NCI-H82 treated with DMSO at 0.1 percent for 48 hours (cell line): ENCODE data around the gene PITPNC1.

Experiments
- DNase-seq: peaks from one replicate; lab custom pipeline; 2025; ENCODE audit not compliant: unreplicated experiment; lab: John Stamatoyannopoulos, UW

Gene PITPNC1

DNA sequence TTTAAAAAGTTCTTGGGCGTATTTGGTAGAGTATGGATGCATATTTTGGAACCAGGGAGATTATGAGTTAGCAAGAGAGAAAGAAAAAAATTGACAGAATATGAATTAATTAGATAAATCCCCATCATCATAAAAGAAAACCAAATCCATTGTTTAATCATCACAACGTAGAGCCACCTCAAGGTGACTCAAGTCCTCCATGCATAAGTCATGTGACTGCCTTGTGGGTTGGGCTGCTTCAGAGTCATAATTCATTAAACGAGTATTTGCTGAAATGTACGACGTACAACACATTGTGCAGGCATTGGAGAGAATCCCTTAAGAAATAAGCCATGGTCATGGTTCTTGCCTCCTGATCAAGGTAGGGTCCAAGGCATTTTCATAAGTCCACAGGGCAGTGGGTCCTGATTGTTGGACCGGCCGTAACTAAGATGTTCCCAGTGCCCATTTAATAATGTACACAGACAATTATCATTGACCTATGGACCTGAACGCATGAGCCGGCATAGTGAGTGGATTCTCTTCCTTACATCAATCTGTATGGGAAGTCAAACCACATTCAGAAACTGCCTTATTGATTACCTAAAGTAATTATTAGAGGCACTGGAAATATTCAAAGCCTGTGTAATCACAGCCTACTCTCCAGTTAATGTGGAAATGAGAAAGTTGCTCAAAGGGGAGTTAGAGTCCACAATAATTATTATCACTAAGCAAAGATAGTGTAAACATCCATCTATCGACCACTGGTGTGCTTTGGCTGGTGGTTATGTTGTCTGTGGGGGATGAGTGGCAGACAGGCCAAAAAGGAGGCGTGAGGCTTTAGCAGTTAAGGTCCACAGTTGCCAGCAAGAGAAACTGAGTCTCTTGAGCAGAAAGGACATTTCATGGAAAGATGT, 165.4 kb downstream of the PITPNC1 start:
- DNase-seq, result no peak

- no peak for DNase-seq
Observed at GRCh38 chr17:67544364-67544955, 167.4 kb downstream of the PITPNC1 start.

GRCh38 chr17:67546578-67547527, 169.8 kb downstream of the PITPNC1 start:
- no peak for DNase-seq

GRCh38 chr17:67548693-67549092, 171.6 kb downstream of the PITPNC1 start:
- no peak for DNase-seq

DNA sequence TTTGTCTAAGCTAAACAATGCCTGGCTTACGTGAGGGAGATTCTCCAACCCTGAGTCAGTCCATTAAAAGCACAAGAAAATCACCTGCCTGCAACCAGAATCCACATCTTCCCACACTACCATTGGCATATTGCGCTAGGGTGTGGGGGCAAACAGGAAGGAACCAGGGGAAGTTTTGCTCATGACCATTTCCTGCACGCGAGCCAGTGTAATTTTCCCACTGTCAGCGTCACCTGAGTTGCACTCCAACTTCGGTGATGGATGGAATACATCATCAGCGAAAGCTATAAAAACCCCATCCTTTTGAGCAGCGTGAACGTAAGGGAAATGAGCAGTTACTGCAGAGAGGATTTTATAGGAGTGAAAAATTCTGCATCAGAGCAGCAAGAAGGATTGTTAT, 172.7 kb downstream of the PITPNC1 start:
- no peak for DNase-seq

DNA sequence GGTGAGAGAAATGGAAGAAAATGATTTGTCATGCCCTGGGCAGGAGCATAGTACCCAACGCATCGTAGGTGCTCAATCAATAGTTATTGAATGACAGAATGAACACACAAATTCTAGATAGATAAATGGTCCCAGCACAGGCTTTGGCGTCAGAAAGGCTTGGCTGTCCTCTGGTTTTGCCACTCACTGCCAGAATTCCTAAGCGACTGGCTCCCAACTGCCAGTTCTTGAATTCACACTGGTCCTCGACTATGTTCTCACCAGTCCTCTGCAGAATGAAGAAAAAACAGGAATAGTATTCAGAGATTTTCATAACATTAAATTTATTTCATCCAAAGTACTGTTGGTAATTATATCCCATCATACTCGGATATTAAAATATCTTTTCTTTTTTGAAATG, 177.6 kb downstream of the PITPNC1 start:
- DNase-seq, result no peak

DNA sequence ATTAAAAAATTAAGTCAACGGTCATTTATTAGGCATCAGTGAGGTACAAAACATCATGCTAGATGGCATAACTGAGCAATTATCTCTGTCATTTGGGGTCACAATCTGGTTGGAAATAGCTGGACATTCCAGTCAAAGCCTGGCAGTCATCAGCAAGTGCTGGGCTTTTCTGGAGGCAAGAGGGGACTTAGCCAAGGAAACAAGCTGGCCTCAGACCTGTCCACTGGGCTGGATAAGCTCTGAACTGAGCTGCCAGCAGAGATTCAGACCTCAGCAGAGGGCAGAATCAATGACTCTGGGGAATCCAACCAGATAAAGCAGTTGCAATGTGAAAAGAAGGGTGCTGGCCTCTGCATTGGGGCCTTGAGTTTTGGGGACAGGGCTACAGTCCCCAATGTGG, 178.8 kb downstream of the PITPNC1 start:
- no peak for DNase-seq

DNA sequence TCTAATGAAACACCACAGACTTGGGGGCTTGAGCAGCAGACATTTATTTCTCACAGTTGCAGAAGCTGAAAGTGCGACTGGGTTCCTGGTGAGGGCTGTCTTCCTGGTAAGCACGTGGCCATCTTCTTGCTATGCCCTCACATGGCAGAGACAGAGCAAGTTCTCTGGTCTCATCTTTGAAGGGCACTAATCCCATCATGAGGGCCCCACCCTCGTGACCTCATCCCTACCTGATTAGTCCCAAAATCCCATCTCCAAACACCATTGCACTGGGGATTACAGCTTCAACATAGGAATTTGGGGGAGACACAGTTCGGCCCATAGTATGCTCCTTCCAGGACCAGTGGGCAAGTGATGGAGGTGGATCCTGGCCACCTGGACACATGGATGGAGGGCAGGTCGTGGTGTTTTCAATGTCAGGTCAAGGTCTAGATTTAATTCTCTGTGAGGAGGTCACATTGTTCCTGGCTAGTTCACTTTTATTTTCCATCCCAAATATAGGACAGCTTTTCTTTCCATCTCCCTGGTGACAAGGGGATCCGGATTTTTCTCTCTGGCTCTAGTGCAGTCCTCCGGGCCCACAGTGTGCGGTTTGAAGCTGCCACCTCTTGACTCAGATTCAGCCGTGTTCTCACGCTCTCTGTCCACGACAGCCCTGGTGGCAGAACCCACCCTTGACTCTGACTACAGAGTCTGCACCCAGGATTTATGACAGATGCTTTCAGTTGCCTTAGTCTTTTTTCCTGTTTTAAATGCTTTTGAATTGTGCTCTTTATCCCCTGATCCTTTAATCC, 180.2 kb downstream of the PITPNC1 start:
- DNase-seq, result no peak

- DNase-seq, result no peak
Observed at GRCh38 chr17:67557921-67558320, 180.8 kb downstream of the PITPNC1 start.

DNA sequence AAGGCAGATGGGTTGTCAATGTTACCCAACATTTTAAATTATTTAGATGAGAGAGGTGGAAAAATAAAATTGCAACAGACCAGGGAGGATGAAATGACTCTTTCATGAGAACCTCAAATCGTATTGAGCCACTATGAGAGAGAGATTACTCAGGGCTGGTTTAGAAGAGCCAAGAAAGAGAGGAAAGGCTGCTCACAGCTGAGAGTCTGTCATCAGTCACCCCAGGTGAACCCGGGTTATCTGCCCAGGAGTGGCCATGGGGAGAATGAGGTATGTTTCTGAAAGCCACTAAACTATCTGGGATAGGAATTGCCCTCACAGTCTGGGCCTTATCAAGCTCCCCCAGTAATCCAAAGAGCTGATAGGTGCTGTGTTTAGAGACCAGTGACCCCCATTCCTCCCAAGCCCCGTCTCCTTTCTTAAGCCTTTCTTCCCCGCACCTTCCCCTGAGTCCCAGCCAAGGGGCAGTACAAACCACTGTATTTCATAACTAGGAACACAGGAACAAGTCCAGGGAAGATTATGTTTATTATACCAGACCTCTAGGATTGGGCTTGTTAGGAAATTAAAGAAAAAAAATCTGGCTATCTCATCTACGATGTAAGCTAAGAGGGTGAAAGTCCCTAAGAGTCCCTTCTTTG, 181.8 kb downstream of the PITPNC1 start:
- no peak for DNase-seq

GRCh38 chr17:67559381-67559966, 182.4 kb downstream of the PITPNC1 start:
- DNase-seq, result no peak

GRCh38 chr17:67562005-67562404, 184.9 kb downstream of the PITPNC1 start:
- no peak for DNase-seq

- DNase-seq, result no peak
Observed at GRCh38 chr17:67563692-67564228, 186.7 kb downstream of the PITPNC1 start.

GRCh38 chr17:67565068-67565467, 188.0 kb downstream of the PITPNC1 start:
- no peak for DNase-seq

DNA sequence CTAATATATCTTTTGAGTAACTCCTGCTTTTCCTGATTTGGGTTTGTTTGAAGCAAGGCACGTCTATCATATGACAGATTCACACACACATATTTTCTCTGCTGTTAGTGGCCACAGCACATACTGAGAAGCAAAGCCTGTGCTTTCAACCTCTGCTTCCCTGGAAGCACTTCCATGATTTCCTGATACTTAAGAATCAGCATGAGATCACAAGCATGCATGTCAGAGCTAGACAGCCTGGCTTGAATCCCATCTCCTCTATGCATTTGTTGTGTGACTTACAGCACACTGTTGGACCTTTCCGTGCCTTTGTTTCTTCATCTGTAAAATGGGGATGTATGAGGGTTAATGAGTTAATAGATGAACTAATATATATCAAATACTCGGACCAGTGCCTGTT, 189.6 kb downstream of the PITPNC1 start:
- no peak for DNase-seq

DNA sequence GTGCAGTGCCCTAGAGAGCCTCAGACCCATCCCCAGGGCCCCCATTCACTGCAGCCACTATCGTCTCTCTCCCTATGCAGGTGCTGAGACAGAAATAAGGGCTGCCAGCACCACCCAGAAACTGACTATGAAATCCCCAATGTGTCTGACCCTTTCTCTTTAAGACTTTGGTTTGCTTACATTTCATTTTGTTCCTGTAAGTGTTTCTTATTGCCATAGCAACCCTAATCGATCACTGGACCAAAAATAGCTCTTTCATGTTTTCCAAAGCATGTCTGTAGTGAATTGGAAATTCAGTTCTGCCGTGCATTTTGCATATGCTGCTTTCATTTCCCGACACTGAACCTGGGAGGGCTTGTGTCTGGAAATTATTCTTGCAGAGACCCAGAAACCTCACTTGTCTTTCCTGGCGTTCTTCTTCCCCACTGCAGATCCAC, 192.0 kb downstream of the PITPNC1 start:
- no peak for DNase-seq

GRCh38 chr17:67569873-67570272, 192.8 kb downstream of the PITPNC1 start:
- no peak for DNase-seq

- DNase-seq, result no peak
Observed at GRCh38 chr17:67570797-67571196, 193.7 kb downstream of the PITPNC1 start.

DNA sequence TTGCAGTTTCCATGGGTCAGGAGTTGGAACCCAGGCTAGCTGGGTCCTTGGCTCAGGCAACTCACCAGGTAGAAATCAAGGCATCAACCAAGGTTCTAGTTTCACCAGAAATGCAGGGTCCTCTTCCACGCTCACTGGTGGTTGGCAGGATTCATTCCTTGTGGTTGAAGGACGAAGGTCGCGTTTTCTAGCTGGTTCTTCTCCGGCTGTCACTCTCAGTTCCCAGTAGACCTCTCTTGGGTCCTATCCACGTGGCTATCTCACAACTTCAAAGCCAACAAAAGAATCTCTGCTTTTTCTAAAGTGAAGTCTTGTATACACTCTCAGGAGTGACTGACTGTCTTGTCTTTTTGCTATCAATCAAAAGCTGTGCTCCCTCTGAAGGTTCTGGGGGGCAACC, 194.4 kb downstream of the PITPNC1 start:
- no peak for DNase-seq
